IMR-90 (cell line): ENCODE data around the gene MRPS16. TPM values are rescaled to one million over a fixed set of nuclear protein-coding genes. Genes with fewer than 3 reads are reported as not detected.

Experiments used
- ATAC-seq: fragments of 200-7000 bp; cut with Tn5 transposase; 2 replicates; pipeline ENCODE4 v1.9.1; 2020; ENCODE audit warnings: low read depth, mild to moderate bottlenecking, moderate library complexity
- BruUV-seq: library from RNA; stranded (reverse); fragments of 400-500 nt; replicated peaks from 2 replicates; lab custom pipeline; 2021; lab: Mats Ljungman, UMichigan
- CTCF ChIA-PET: fragments of 300-600 bp; formaldehyde crosslinking; extraction: SDS; loops from one replicate; lab custom pipeline; 2021; ENCODE audit warnings: antibody characterized with exemption; lab: Yijun Ruan, JAX
- POLR2A ChIA-PET: fragments of 300-600 bp; sonication (Branson Sonifier 250); formaldehyde crosslinking; loops from one replicate; lab custom pipeline; 2022; ENCODE audit warnings: antibody characterized with exemption; ENCODE audit not compliant: unreplicated experiment; lab: Charles Lee
- DNase-seq: peaks from one replicate; pipeline ENCODE4 v3.0.0; 2013
- H2AFZ ChIP-seq: replicated peaks from 2 replicates; pipeline ENCODE3; 2013; ENCODE audit warnings: low read length, mild to moderate bottlenecking; ENCODE audit not compliant: poor library complexity
- H2AK5ac ChIP-seq: 2 replicates; pipeline ENCODE4 v1.6.1; 2013; ENCODE audit warnings: low read depth, low read length, inconsistent platforms
- H2AK9ac ChIP-seq: replicated peaks from 2 replicates; pipeline ENCODE3; 2013; ENCODE audit warnings: mild to moderate bottlenecking, low read depth, low read length, moderate library complexity; ENCODE audit not compliant: poor library complexity
- H2BK120ac ChIP-seq: 2 replicates; pipeline ENCODE4 v1.6.1; 2013; ENCODE audit warnings: low read depth, low read length, inconsistent platforms
- H2BK15ac ChIP-seq: 3 replicates; pipeline ENCODE4 v1.6.1; 2013; ENCODE audit warnings: low read depth, low read length, inconsistent platforms
- H2BK20ac ChIP-seq: 2 replicates; pipeline ENCODE4 v1.6.1; 2013; ENCODE audit warnings: low read depth, mild to moderate bottlenecking, inconsistent platforms, low read length, moderate library complexity
- H2BK5ac ChIP-seq: 2 replicates; pipeline ENCODE4 v1.6.1; 2013; ENCODE audit warnings: mild to moderate bottlenecking, low read depth, low read length, inconsistent platforms; ENCODE audit not compliant: poor library complexity, severe bottlenecking
- H3K14ac ChIP-seq: replicated peaks from 2 replicates; pipeline ENCODE4 v1.6.1; 2013; ENCODE audit warnings: low read depth, low read length, inconsistent platforms
- H3K18ac ChIP-seq: 2 replicates; pipeline ENCODE4 v1.6.1; 2013; ENCODE audit warnings: low read depth, low read length, control low read depth
- H3K23ac ChIP-seq: 2 replicates; pipeline ENCODE4 v1.6.1; 2013; ENCODE audit warnings: low read depth, low read length, inconsistent platforms
- H3K27ac ChIP-seq: 2 replicates; pipeline ENCODE4 v1.5.1; 2013; ENCODE audit warnings: mild to moderate bottlenecking, control low read depth, low read length; ENCODE audit not compliant: insufficient read depth
- H3K27me3 ChIP-seq: 2 replicates; pipeline ENCODE4 v1.6.1; 2013; ENCODE audit warnings: low read length; ENCODE audit not compliant: control insufficient read depth, insufficient read depth
- H3K36me3 ChIP-seq: 2 replicates; pipeline ENCODE4 v1.6.1; 2013; ENCODE audit warnings: low read length, mixed read lengths; ENCODE audit not compliant: control insufficient read depth, insufficient read depth
- H3K4ac ChIP-seq: 2 replicates; pipeline ENCODE4 v1.6.1; 2013; ENCODE audit warnings: low read depth, low read length, inconsistent platforms
- H3K4me1 ChIP-seq: 2 replicates; pipeline ENCODE4 v1.6.1; 2013; ENCODE audit warnings: low read length, mixed read lengths; ENCODE audit not compliant: control insufficient read depth, insufficient read depth
- H3K4me2 ChIP-seq: 2 replicates; pipeline ENCODE4 v1.6.1; 2013; ENCODE audit warnings: low read depth, mild to moderate bottlenecking, control low read depth, low read length, moderate library complexity
- H3K4me3 ChIP-seq: 2 replicates; pipeline ENCODE4 v1.5.1; 2013; ENCODE audit warnings: low read depth, mild to moderate bottlenecking, control low read depth, low read length, moderate library complexity; ENCODE audit not compliant: insufficient read depth
- H3K56ac ChIP-seq: 2 replicates; pipeline ENCODE4 v1.6.1; 2013; ENCODE audit warnings: low read length, inconsistent platforms; ENCODE audit not compliant: insufficient read depth; ENCODE audit errors: extremely low read depth
- H3K79me1 ChIP-seq, 2 experiments: 2 replicates each; pipeline ENCODE4 v1.6.1; 2013; ENCODE audit warnings: low read length in 2 of 2, inconsistent platforms in 1 of 2, low read depth in 1 of 2
- H3K9ac ChIP-seq: 2 replicates; pipeline ENCODE4 v1.6.1; 2013; ENCODE audit warnings: low read depth, low read length, control low read depth
- H3K9me1 ChIP-seq: 2 replicates; pipeline ENCODE4 v1.6.1; 2013; ENCODE audit warnings: low read length, inconsistent platforms; ENCODE audit not compliant: insufficient read depth
- H3K9me3 ChIP-seq: 2 replicates; pipeline ENCODE4 v1.6.1; 2013; ENCODE audit warnings: low read length; ENCODE audit not compliant: control insufficient read depth, insufficient read depth
- H4K20me1 ChIP-seq: 2 replicates; pipeline ENCODE4 v1.6.1; 2013; ENCODE audit warnings: low read length, inconsistent platforms; ENCODE audit not compliant: insufficient read depth
- H4K5ac ChIP-seq: 2 replicates; pipeline ENCODE4 v1.6.1; 2013; ENCODE audit warnings: mild to moderate bottlenecking, low read depth, low read length, control low read depth
- H4K8ac ChIP-seq, 2 experiments: 2 replicates each; pipeline ENCODE4 v1.6.1; 2013; ENCODE audit warnings: low read depth in 2 of 2, low read length in 2 of 2, control low read depth in 1 of 2, inconsistent platforms in 1 of 2
- H4K91ac ChIP-seq: 2 replicates; pipeline ENCODE4 v1.6.1; 2013; ENCODE audit warnings: low read depth, low read length, inconsistent platforms; ENCODE audit not compliant: insufficient read depth
- BHLHE40 ChIP-seq: fragments of 150-350 bp; IDR thresholded peaks from 2 replicates; pipeline ENCODE4 v1.6.1; 2016; ENCODE audit warnings: mild to moderate bottlenecking, low read depth, low read length
- CTCF ChIP-seq: conservative IDR thresholded peaks from 2 replicates; pipeline ENCODE4 v1.5.1; 2012; ENCODE audit warnings: mild to moderate bottlenecking, low read depth, low read length, improper control_type of control experiment
- ELK1 ChIP-seq: fragments of 150-350 bp; IDR thresholded peaks from 2 replicates; pipeline ENCODE4 v1.6.1; 2016; ENCODE audit warnings: low read depth, mild to moderate bottlenecking, low read length, moderate library complexity, borderline replicate concordance
- FOS ChIP-seq: fragments of 150-350 bp; IDR thresholded peaks from 2 replicates; pipeline ENCODE4 v1.6.1; 2016; ENCODE audit warnings: low read depth, low read length
- MAFK ChIP-seq: IDR thresholded peaks from 2 replicates; pipeline ENCODE4 v1.6.1; 2012; ENCODE audit warnings: low read depth, low read length, improper control_type of control experiment
- NFE2L2 ChIP-seq: fragments of 150-350 bp; IDR thresholded peaks from 2 replicates; pipeline ENCODE4 v1.6.1; 2016; ENCODE audit warnings: low read depth, mild to moderate bottlenecking, low read length
- POLR2A ChIP-seq: IDR thresholded peaks from 2 replicates; pipeline ENCODE4 v1.6.1; 2012; ENCODE audit warnings: mild to moderate bottlenecking, low read depth, low read length
- RAD21 ChIP-seq: IDR thresholded peaks from 2 replicates; pipeline ENCODE4 v1.6.1; 2012; ENCODE audit warnings: low read length, improper control_type of control experiment
- RCOR1 ChIP-seq: IDR thresholded peaks from 2 replicates; pipeline ENCODE4 v1.6.1; 2012; ENCODE audit warnings: mild to moderate bottlenecking, low read length, improper control_type of control experiment; ENCODE audit not compliant: insufficient replicate concordance
- RFX5 ChIP-seq: IDR thresholded peaks from 2 replicates; pipeline ENCODE4 v1.8.0; 2012; ENCODE audit warnings: low read depth, mild to moderate bottlenecking, low read length, moderate library complexity
- SMC3 ChIP-seq: fragments of 150-350 bp; IDR thresholded peaks from 2 replicates; pipeline ENCODE4 v1.6.1; 2016; ENCODE audit warnings: low read depth, mild to moderate bottlenecking, antibody characterized with exemption, low read length, moderate library complexity
- WGBS, 2 experiments: methylation state at CpG; one replicate each; pipeline versions ENCODE4 v1.1.5 to v1.1.7; 2013; ENCODE audit warnings: missing lambda C conversion rate in 2 of 2; ENCODE audit not compliant: insufficient read length in 1 of 2; ENCODE audit errors: extremely low coverage in 2 of 2; 5-methylcytosine and 5-hydroxymethylcytosine counted together
- dilution Hi-C: fragments of 300-500 bp; cut with HindIII; formaldehyde crosslinking; loops from one replicate; pipeline ENCODE4 v1.14.3; 2018; ENCODE audit warnings: low sequenced_read_pairs; ENCODE audit not compliant: unreplicated experiment
- in situ Hi-C: fragments of 300-500 bp; cut with MboI; formaldehyde crosslinking; loops from 3 replicates; pipeline ENCODE4 v1.14.3; 2019; ENCODE audit warnings: low sequenced_read_pairs, inconsistent platforms, mixed read lengths
- intact Hi-C: fragments of 100-400 bp; cut with micrococcal nuclease; formaldehyde crosslinking; loops from 2 replicates; pipeline ENCODE4 v1.10.0; 2022
- polyA plus RNA-seq, 3 experiments: library from polyadenylated mRNA; depleted of rRNA; stranded (reverse); fragments of >200 nt; gene quantifications; 2 replicates each; pipeline ENCODE4 v1.2.3, GENCODE V29; 2012; ENCODE audit warnings: low replicate concordance in 1 of 3
- total RNA-seq: library from RNA; depleted of rRNA; stranded (reverse); fragments of >200 nt; gene quantifications from 2 replicates; pipeline ENCODE4 v1.2.3, GENCODE V29; 2012

Gene MRPS16
- total and polyA plus RNA-seq, 2 of the 4 experiments (the other 2 are of a cell fraction) = 45.3 to 62.4 TPM

GRCh38 chr10:73205081-73205480 lies 47.4 kb downstream of the MRPS16 start:
- ChIA-PET POLR2A (no interaction called here), CTCF (no interaction called here)
- no peak overlapping the region for H4K5ac ChIP-seq
- no peak overlapping the region for H3K14ac ChIP-seq
- H3K27me3 ChIP-seq = no peaks in the 10 kb centered on the region
- no peak overlapping the region for H2BK15ac ChIP-seq
- no peak overlapping the region for H2BK120ac ChIP-seq
- H3K56ac ChIP-seq = no peak overlapping the region
- in situ Hi-C loops = no loop called here
- no peak overlapping the region for H2BK20ac ChIP-seq
- no peak overlapping the region for H3K4me2 ChIP-seq
- ATAC-seq (no peak), DNase-seq (no peak)
- no peak overlapping the region for H4K91ac ChIP-seq
- H3K4me3 ChIP-seq = no peak overlapping the region
- no peak overlapping the region for H4K8ac ChIP-seq
- no peak overlapping the region for H2BK5ac ChIP-seq
- no peaks in the 10 kb centered on the region for H3K4me1 ChIP-seq
- H2AK9ac ChIP-seq = no peak overlapping the region
- no TSS peak for BruUV-seq
- H4K20me1 ChIP-seq = no peaks in the 10 kb centered on the region
- H3K9me1 ChIP-seq = no peaks in the 10 kb centered on the region
- peaks cover 5% of the 10 kb centered on the region; the same call in 1 of the 2 replicates for H3K36me3 ChIP-seq
- H3K18ac ChIP-seq = no peak overlapping the region
- H3K4ac ChIP-seq = no peak overlapping the region
- no peak overlapping the region for H3K9ac ChIP-seq
- H2AFZ ChIP-seq = no peak overlapping the region
- no peaks in the 10 kb centered on the region; the same call in 1 of the 2 replicates for H3K9me3 ChIP-seq
- TF ChIP-seq BHLHE40 (no peak), ELK1 (no peak), RCOR1 (no peak), FOS (no peak), POLR2A (no peak), NFE2L2 (no peak), RFX5 (no peak), RAD21 (no peak), SMC3 (no peak), MAFK (no peak), CTCF (no peak)
- no peak overlapping the region for H2AK5ac ChIP-seq
- dilution Hi-C loops = no loop called here
- H3K79me1 ChIP-seq = no peaks in the 10 kb centered on the region; a peak in 1 of 4 replicates
- H3K23ac ChIP-seq = no peak overlapping the region
- no peak overlapping the region for H3K27ac ChIP-seq
- WGBS, 2 experiments = no CpG with 5 or more reads among the region's 3 CpGs
- intact Hi-C loops = no loop called here
